GM18498 (cell line): Measurements from ENCODE around the gene HHEX.
"Not testable (repeated sequence)": the region's sequence is repeated elsewhere in the genome, so short reads cannot be mapped to it uniquely, and the experiment has no call there.

Experiments
- ATAC-seq: cut with Tn5 transposase; IDR thresholded peaks from one replicate; pipeline ENCODE4 v1.9.1; 2021; ENCODE audit warnings: mild to moderate bottlenecking, moderate library complexity; ENCODE audit not compliant: unreplicated experiment

HHEX gene

DNA sequence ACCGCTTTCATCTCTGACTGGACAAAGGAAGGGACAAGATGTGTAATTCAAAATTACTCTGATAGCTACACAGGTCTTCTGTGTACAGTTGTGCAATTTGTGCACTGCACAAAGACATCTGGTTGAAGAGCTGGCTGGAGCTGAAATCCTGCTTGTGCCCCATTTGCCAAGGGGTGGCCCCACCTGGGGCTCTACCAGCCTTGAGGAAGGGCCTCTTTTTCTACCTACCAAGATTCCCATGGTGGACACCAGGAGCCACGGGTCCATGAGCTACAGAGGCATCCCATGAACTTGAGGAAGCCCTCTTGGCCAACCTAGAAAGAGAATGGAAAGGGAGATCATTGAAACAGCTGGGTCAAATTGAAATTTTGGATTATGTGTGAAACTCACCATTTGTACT, 43.2 kb downstream of the HHEX start:
- ATAC-seq, result no peak

GRCh38 chr10:92734301-92734700, 44.5 kb downstream of the HHEX start:
- no peak for ATAC-seq

DNA sequence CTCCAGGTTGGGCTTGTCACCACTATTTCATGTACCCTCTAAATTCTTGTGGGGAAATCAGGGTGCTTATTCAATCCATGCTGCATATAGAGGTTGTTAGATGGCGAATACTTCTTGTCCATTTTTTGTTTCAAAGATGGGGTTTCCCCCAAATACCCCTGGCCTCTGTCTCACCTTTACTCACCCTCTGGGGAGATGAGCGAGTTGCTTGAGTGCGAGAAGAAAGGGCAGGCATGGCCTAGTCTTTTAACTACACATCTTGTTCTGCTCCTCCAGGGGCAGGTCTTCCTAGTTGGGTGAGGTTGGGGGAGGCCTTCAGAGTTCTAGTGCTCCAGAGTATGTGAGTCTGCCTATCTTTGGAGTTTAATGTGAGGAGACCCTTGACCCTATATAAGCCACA, 46.2 kb downstream of the HHEX start:
- no peak for ATAC-seq

DNA sequence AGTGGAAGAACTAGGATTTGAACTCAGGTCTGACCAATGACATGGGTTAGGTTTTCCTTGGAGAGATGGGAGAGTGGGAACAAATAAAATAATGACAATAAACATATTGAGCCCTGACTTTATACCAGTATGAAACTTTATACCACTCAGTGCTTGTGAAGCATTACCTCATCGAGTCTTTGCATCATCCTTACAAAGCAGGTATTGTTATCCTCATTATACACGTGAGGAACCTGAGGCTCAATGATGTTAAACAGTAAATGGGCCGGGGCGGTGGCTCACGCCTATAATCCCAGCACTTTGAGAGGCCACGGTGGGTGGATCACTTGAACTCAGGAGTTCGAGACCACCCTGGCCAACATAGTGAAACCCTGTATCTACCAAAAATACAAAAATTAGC, 47.7 kb downstream of the HHEX start:
- ATAC-seq, result no peak

DNA sequence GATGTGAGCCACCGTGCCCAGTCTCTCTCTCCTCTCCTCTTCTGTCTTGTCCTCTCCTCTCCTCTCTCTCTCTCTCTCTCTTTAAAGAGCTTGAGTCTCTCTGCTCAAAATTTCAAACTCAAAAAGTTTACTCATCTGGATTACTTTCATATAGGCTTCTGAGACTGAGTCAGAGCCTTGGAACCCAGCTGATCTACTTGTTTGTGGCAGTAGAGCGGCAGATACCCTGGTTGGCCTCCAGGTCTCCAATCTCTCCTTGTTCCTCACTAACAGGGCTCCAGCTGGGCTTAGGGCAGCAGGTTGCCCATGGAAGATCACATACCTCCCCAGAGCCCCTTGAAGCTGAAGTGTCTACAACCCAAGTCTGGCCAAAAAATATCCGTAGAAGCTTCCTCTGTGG, 51.0 kb downstream of the HHEX start:
- no peak for ATAC-seq

- not testable (repeated sequence) for ATAC-seq
Measured at GRCh38 chr10:92741741-92742140, 52.0 kb downstream of the HHEX start.

DNA sequence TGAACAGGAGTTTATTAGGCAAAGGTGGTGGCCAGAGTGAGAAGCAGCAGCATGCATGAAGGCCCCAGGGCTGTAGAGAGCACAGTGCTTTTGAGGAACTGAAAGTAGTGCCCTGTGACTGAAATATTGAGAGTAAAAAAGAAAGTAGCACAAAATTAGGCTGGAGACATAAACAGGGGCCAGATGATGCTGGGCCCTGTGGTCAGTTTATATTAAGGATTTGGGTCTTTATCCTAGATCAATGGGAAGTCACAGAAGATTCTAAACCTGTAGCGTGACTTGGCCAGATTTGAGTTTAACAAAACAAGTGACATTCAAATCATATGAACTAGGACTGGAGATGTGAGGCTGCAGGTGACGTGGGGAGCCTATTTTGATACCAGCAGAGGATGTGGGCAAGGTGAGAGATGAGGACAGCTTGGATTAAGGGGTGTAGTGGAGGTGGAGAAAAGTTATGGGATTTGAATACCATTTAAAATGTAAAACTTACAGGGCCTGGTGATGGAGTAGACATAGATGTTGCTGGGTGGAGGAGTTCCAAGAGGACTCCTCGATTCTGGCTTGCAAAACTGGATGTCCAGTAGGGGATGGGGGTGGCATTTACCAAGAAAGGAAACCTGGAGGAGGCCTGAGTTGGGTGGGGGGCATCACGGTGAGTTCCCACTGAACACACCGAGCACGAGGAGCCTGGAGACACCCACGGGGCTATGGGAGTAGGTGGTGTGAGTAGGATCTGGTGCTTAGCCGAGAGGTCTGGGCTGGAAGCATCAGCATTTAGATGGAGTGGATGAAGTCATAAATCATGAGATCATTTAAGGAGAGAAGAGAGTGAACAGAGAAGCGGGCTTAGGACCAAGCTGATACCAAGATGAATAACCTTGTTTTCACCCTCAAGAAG, 52.8 kb downstream of the HHEX start:
- ATAC-seq, result peak; percentile 97
